GM21528 (cell line): ENCODE data around the gene GPR22.

ENCODE experiments used
- ATAC-seq: cut with Tn5 transposase; IDR thresholded peaks from one replicate; pipeline ENCODE4 v1.9.1; 2021; ENCODE audit warnings: mild to moderate bottlenecking, moderate library complexity; ENCODE audit not compliant: unreplicated experiment, low FRiP score

GPR22 gene

GRCh38 chr7:107474104-107474521 is 4.3 kb downstream of the GPR22 start:
- ATAC-seq = no peak

GRCh38 chr7:107479303-107479702 is 9.4 kb downstream of the GPR22 start:
- ATAC-seq = no peak

GRCh38 chr7:107480932-107481331 is 11.1 kb downstream of the GPR22 start:
- ATAC-seq = no peak

- ATAC-seq = no peak
These were observed 12.7 kb downstream of the GPR22 start for GRCh38 chr7:107482571-107482970.

GRCh38 chr7:107486041-107486440 is 16.2 kb downstream of the GPR22 start:
- ATAC-seq = no peak

- no peak for ATAC-seq
These were observed 23.0 kb downstream of the GPR22 start for GRCh38 chr7:107492875-107493274.

- no peak for ATAC-seq
These were observed 24.5 kb downstream of the GPR22 start for GRCh38 chr7:107494315-107494751.

GRCh38 chr7:107494884-107495283 is 25.0 kb downstream of the GPR22 start:
- no peak for ATAC-seq

- ATAC-seq = no peak
These were observed 25.7 kb downstream of the GPR22 start for GRCh38 chr7:107495516-107495915.

GRCh38 chr7:107499731-107500130 is 29.9 kb downstream of the GPR22 start:
- ATAC-seq = no peak

GRCh38 chr7:107501593-107501992 is 31.7 kb downstream of the GPR22 start:
- ATAC-seq = no peak

GRCh38 chr7:107502154-107502553 is 32.3 kb downstream of the GPR22 start:
- ATAC-seq = no peak

GRCh38 chr7:107502797-107503196 is 32.9 kb downstream of the GPR22 start:
- no peak for ATAC-seq

GRCh38 chr7:107503687-107504086 is 33.8 kb downstream of the GPR22 start:
- ATAC-seq = no peak

GRCh38 chr7:107505362-107505761 is 35.5 kb downstream of the GPR22 start:
- no peak for ATAC-seq

- no peak for ATAC-seq
These were observed 36.3 kb downstream of the GPR22 start for GRCh38 chr7:107505997-107506673.

- no peak for ATAC-seq
These were observed 37.0 kb downstream of the GPR22 start for GRCh38 chr7:107506674-107507339.
